ENCODE measurements around the gene ENPP3. TPM values are rescaled to one million over a fixed set of nuclear protein-coding genes. Genes with fewer than 3 reads are reported as not detected.

The ENPP3 gene
- total and polyA plus RNA-seq, 9 of the 15 experiments (the other 6 are each of a cell fraction or from before 2014, with no cell fraction given) = 14.0 to 32.8 (median 21.6) TPM

GRCh38 chr6:131646249-131646670, 9.2 kb downstream of the ENPP3 start (continued):
- TF ChIP-seq ZBTB26 (CRISPR knock-in tag; IDR thresholded peaks at IDR 0.05) (peak; percentile 59; the same call in 1 of the 2 replicates), SIN3B (IDR thresholded peaks at IDR 0.05; ENCODE audit: low read depth) (no peak), ZNF589 (CRISPR knock-in tag; IDR thresholded peaks at IDR 0.05; ENCODE audit: low read depth) (0 out of 2 replicates have a peak, but pooled peaks have one; percentile 29), ZNF316 (IDR thresholded peaks at IDR 0.05) (0 out of 2 replicates have a peak, but pooled peaks have one; percentile 17), L3MBTL2 (IDR thresholded peaks at IDR 0.05) (peak; percentile 9; the same call in 1 of the 2 replicates), JUND (IDR thresholded peaks at IDR 0.05; ENCODE audit: borderline replicate concordance, low read depth, low read length) (peak; percentile 57; the same call in 1 of the 2 replicates), JUND (tag; IDR thresholded peaks at IDR 0.05; ENCODE audit: borderline replicate concordance, low read depth, low read length) (peak; percentile 43; the same call in 1 of the 3 replicates), HDAC1 (IDR thresholded peaks at IDR 0.05) (peak in 1 of 2 experiments; percentile 87; a peak in 2 of 4 replicates), MLLT1 (IDR thresholded peaks at IDR 0.05) (peak; percentile 40 to 73), CTBP1 (IDR thresholded peaks at IDR 0.05; ENCODE audit: borderline replicate concordance) (peak; percentile 44; the same call in 1 of the 2 replicates), CEBPZ (IDR thresholded peaks at IDR 0.05; ENCODE audit: borderline replicate concordance, low read depth, low read length) (no peak), PHB (CRISPR knock-in tag; IDR thresholded peaks at IDR 0.05) (no peak), ARNT (IDR thresholded peaks at IDR 0.05) (peak in 1 of 2 experiments; percentile 88), THRAP3 (IDR thresholded peaks at IDR 0.05; ENCODE audit: borderline replicate concordance) (peak; percentile 78; the same call in 1 of the 2 replicates), PHB2 (IDR thresholded peaks at IDR 0.05; ENCODE audit: low read depth) (peak; percentile 72), NBN (IDR thresholded peaks at IDR 0.05; ENCODE audit: low read depth) (peak; percentile 72; the same call in 1 of the 2 replicates), SMAD3 (CRISPR knock-in tag; conservative IDR thresholded peaks at IDR 0.05) (0 out of 2 replicates have a peak, but pooled peaks have one; percentile 7), RBM14 (IDR thresholded peaks at IDR 0.05; ENCODE audit: borderline replicate concordance, insufficient read depth, low read depth, low read length) (no peak), ZC3H8 (IDR thresholded peaks at IDR 0.05) (peak; percentile 76; the same call in 1 of the 2 replicates), MYNN (IDR thresholded peaks at IDR 0.05) (peak; percentile 98), MYNN (CRISPR knock-in tag; IDR thresholded peaks at IDR 0.05) (no peak)
